ENCODE results near the gene AXIN2.

GRCh38 chr17:65483438-65483837 is 78.0 kb downstream of the AXIN2 start:
- TF ChIP-seq CTCF (IDR thresholded peaks at IDR 0.05; ENCODE audit: low read length): no peak
- no peak for TF ChIP-seq EZH2 (IDR thresholded peaks at IDR 0.05; ENCODE audit: borderline replicate concordance, low read length)

All from OCI-LY1 (cell line).